Measurements from ENCODE around the gene SSBP3. TPM values are rescaled to one million over a fixed set of nuclear protein-coding genes. Genes with fewer than 3 reads are reported as not detected.

SSBP3 gene
- total RNA-seq, 1 donor from 2014 or later, result 19.7 TPM

DNA sequence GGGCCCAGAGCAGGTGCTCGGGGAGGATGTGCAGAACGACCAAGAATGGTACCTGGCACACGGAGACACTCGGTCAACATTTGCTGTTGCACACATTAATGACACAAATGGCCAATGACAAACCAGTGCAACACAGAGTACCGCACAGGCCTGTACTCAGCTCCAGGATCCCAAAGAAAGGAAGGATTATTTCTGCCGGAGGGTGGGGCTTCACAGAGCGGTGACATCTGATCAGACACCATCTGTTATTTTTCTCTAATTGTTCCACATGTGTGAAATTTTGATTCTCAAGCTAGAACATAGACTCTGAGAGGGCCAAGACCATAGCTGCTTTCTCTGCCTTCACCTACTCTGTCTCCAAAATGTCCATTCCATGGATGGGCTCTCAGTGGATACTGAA, 105.8 kb downstream of the SSBP3 start:
- H3K27me3 ChIP-seq (ENCODE audit: control insufficient read depth, insufficient read depth, low read length), result no peaks in the 10 kb centered on the region
- no peaks in the 10 kb centered on the region for H3K36me3 ChIP-seq (ENCODE audit: control insufficient read depth, insufficient read depth, low read length)
- H3K4me3 ChIP-seq (ENCODE audit: low read depth, low read length), result no peak overlapping the region
- DNase-seq (ENCODE audit: low read depth), result no peak
- TF ChIP-seq, protein P1, sequence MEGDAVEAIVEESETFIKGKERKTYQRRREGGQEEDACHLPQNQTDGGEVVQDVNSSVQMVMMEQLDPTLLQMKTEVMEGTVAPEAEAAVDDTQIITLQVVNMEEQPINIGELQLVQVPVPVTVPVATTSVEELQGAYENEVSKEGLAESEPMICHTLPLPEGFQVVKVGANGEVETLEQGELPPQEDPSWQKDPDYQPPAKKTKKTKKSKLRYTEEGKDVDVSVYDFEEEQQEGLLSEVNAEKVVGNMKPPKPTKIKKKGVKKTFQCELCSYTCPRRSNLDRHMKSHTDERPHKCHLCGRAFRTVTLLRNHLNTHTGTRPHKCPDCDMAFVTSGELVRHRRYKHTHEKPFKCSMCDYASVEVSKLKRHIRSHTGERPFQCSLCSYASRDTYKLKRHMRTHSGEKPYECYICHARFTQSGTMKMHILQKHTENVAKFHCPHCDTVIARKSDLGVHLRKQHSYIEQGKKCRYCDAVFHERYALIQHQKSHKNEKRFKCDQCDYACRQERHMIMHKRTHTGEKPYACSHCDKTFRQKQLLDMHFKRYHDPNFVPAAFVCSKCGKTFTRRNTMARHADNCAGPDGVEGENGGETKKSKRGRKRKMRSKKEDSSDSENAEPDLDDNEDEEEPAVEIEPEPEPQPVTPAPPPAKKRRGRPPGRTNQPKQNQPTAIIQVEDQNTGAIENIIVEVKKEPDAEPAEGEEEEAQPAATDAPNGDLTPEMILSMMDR (IDR thresholded peaks at IDR 0.05; ENCODE audit: insufficient read depth, low read length, poor library complexity, severe bottlenecking), result no peak

DNA sequence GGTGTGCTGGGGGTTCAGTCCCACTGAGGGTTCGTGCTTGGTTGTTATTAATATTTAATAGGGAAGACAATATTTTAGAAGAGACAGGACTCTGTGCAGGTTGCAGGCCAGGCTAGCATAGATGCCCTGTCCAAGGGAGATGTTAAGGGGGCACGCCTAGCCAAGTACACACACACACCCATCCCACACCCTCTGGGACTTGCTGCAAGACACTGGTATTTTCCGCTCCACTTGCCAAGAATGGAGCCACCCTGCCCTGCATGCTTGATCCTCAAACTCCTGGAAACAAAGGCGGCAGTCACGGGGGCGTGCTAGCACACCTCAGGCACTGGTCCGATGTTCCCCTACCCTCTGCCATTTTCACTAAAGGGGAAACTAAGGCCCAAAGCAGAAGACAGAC, 107.2 kb downstream of the SSBP3 start:
- DNase-seq (ENCODE audit: low read depth), result no peak
- Histone ChIP-seq H3K4me3 (ENCODE audit: low read depth, low read length) (no peak overlapping the region), H3K36me3 (ENCODE audit: control insufficient read depth, insufficient read depth, low read length) (no peaks in the 10 kb centered on the region), H3K27me3 (ENCODE audit: control insufficient read depth, insufficient read depth, low read length) (no peaks in the 10 kb centered on the region)
- TF ChIP-seq, protein P1 (IDR thresholded peaks at IDR 0.05; ENCODE audit: insufficient read depth, low read length, poor library complexity, severe bottlenecking), result no peak

DNA sequence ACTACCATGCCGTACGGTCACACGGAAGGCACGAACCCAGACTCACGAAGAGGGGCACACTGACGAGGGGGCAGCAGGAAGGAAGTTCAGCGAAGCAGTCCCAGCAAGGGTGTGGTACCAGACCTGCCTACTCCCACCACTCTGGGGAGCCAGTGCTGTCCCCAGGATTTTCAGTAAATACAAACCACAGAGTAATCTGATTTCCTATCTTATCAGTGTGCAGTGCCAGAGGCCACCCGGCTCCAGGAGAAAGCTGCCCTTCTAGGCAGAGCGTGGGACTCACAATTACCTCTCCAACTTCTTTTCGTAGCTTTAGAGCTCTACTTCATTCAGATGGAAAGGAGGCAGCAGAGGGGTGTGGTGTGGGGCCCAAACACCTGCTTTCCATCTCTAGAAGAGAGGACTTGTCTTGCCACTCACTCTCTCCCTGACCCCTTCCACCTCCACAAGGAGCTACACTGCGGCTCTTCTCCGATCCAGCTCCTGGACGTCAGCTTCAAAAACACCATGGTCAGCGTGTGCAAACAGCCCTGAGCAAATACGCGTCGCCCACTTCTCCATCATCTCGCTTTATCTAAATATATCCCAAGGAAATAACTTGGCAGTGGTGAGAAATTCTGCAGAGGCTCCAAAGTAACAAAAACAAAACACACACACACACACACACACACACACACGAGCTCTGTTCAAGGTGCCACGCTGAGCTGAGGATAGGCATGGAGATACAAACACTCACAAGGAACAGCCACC, 107.7 kb downstream of the SSBP3 start:
- H3K27me3 ChIP-seq (ENCODE audit: control insufficient read depth, insufficient read depth, low read length), result no peaks in the 10 kb centered on the region
- no peak for DNase-seq (ENCODE audit: low read depth)
- H3K36me3 ChIP-seq (ENCODE audit: control insufficient read depth, insufficient read depth, low read length), result no peaks in the 10 kb centered on the region
- H3K4me3 ChIP-seq (ENCODE audit: low read depth, low read length), result no peak overlapping the region
- TF ChIP-seq, protein P1 (IDR thresholded peaks at IDR 0.05; ENCODE audit: insufficient read depth, low read length, poor library complexity, severe bottlenecking), result no peak

DNA sequence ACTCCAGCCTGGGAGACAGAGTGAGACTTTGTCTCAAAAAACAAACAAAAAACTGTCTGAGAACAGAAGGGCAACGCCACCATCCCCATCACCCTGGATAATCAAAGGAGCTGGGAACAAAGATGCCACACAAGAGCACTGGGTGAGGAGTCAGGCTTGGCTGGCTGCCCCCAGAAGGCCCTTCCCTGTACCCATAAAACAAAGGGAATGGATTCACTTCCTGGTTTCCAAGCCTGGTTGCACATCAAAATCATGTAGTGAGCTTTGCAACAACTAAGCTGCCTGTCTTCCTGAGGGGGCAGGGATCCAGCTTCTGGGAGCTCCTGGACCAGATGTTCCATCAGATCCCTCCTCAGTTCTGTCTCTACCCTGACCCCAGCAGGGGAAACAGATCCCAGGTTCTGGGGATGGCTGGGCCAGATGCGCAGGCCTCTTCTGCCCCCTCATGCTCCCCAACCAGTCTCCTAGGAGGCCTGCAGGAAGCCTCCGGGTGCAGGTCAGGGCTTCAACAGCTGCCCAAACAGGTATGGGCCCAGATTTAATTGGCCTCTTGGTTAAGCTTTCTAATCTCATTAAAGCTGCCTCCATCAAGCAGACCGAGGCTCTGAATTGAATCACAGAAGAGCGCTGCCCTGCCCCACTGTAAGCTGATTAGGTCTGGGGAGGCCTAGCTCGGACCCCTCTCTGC, 108.5 kb downstream of the SSBP3 start:
- Histone ChIP-seq H3K27me3 (ENCODE audit: control insufficient read depth, insufficient read depth, low read length) (no peaks in the 10 kb centered on the region), H3K4me3 (ENCODE audit: low read depth, low read length) (no peak overlapping the region), H3K36me3 (ENCODE audit: control insufficient read depth, insufficient read depth, low read length) (no peaks in the 10 kb centered on the region)
- TF ChIP-seq, protein P1 (IDR thresholded peaks at IDR 0.05; ENCODE audit: insufficient read depth, low read length, poor library complexity, severe bottlenecking), result no peak
- DNase-seq (ENCODE audit: low read depth), result no peak

DNA sequence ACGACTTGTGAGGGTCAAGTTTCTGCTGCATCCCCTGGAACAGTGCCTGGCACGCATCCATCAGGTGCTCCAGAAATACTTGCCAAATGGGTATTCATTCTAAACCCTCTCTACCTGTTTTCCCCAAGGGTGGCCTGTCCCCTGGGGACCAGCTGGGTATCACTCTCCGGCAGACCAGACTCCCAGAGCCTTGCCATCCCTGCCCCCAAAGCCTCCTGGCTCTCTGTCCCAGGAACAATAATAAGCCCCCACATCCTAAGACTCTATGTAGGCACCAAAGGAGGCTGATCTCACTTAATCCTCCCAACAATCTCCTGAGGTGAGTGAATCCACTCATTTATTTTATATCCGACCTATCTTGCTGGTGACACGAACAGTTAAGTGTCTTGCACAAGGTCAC, 109.5 kb downstream of the SSBP3 start:
- TF ChIP-seq, protein P1 (IDR thresholded peaks at IDR 0.05; ENCODE audit: insufficient read depth, low read length, poor library complexity, severe bottlenecking), result no peak
- Histone ChIP-seq H3K36me3 (ENCODE audit: control insufficient read depth, insufficient read depth, low read length) (no peaks in the 10 kb centered on the region), H3K4me3 (ENCODE audit: low read depth, low read length) (no peak overlapping the region), H3K27me3 (ENCODE audit: control insufficient read depth, insufficient read depth, low read length) (no peaks in the 10 kb centered on the region)
- DNase-seq (ENCODE audit: low read depth), result no peak

All from kidney epithelial cell (primary cell).